BJ (cell line): ENCODE results near the gene ARHGAP35. TPM values are rescaled to one million over a fixed set of nuclear protein-coding genes. Genes with fewer than 3 reads are reported as not detected.
"Not testable (repeated sequence)": the region's sequence is repeated elsewhere in the genome, so short reads cannot be mapped to it uniquely, and the experiment has no call there.

ENCODE experiments used
- CTCF ChIA-PET: fragments of 350-600 bp; formaldehyde crosslinking; extraction: SDS; loops from one replicate; lab custom pipeline; 2021; ENCODE audit warnings: antibody characterized with exemption, inconsistent platforms; lab: Yijun Ruan, JAX
- POLR2A ChIA-PET: fragments of 300-600 bp; sonication (Branson Sonifier 250); formaldehyde crosslinking; extraction: SDS; loops from one replicate; lab custom pipeline; 2021; ENCODE audit warnings: antibody characterized with exemption; lab: Charles Lee
- DNase-seq: peaks from one replicate; pipeline ENCODE4 v3.0.0-alpha.2; 2011; ENCODE audit warnings: low read depth
- H3K27me3 ChIP-seq: 2 replicates; pipeline ENCODE4 v1.6.0; 2011; ENCODE audit warnings: low read length; ENCODE audit not compliant: control insufficient read depth, insufficient read depth
- H3K36me3 ChIP-seq: 2 replicates; pipeline ENCODE4 v1.5.1; 2011; ENCODE audit warnings: low read length; ENCODE audit not compliant: control insufficient read depth, insufficient read depth
- H3K4me3 ChIP-seq: 2 replicates; pipeline ENCODE4 v1.5.1; 2011; ENCODE audit warnings: low read depth, mild to moderate bottlenecking, control low read depth, low read length
- polyA plus RNA-seq: library from polyadenylated mRNA; depleted of rRNA; stranded (reverse); fragments of >200 nt; gene quantifications from 2 replicates; pipeline ENCODE4 v1.2.3, GENCODE V29; 2011
- TF ChIP-seq, protein P1 (sequence below): IDR thresholded peaks from 2 replicates; pipeline ENCODE4 v1.5.1; 2011; ENCODE audit warnings: low read depth, mild to moderate bottlenecking, control low read depth, inconsistent platforms, low read length, moderate library complexity; ENCODE audit not compliant: insufficient read depth

The ARHGAP35 gene
- polyA plus RNA-seq, 1 experiment, result 36.8 TPM

DNA sequence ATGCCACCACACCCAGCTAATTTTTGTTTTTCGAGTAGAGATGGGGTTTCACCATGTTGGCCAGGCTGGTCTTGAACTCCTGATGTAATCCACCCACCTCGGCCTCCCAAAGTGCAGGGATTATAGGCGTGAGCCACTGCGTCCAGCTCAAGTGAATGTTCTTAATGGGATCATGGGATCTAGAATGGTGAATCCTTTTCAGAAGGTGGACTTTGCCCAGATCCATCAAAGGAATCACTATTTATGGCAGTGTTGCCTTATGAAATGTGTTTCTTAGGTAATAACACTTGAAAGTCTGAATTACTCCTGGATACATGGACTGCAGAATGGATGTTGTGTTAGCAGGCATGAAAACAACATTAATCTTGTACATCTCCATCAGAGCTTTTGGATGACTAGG, 20.3 kb downstream of the ARHGAP35 start:
- no peak for DNase-seq
- H3K27me3 ChIP-seq, result no peaks in the 10 kb centered on the region
- ChIA-PET POLR2A (no interaction called here), CTCF (interaction anchor here (1.5 to 1.7 kb wide), 2 partner anchors 102 to 110 kb away, joined by 3 to 5 read pairs; no protein-coding TSS in a partner anchor)
- no peaks in the 10 kb centered on the region for H3K36me3 ChIP-seq
- TF ChIP-seq, protein P1, sequence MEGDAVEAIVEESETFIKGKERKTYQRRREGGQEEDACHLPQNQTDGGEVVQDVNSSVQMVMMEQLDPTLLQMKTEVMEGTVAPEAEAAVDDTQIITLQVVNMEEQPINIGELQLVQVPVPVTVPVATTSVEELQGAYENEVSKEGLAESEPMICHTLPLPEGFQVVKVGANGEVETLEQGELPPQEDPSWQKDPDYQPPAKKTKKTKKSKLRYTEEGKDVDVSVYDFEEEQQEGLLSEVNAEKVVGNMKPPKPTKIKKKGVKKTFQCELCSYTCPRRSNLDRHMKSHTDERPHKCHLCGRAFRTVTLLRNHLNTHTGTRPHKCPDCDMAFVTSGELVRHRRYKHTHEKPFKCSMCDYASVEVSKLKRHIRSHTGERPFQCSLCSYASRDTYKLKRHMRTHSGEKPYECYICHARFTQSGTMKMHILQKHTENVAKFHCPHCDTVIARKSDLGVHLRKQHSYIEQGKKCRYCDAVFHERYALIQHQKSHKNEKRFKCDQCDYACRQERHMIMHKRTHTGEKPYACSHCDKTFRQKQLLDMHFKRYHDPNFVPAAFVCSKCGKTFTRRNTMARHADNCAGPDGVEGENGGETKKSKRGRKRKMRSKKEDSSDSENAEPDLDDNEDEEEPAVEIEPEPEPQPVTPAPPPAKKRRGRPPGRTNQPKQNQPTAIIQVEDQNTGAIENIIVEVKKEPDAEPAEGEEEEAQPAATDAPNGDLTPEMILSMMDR, result no peak
- H3K4me3 ChIP-seq, result no peak overlapping the region

DNA sequence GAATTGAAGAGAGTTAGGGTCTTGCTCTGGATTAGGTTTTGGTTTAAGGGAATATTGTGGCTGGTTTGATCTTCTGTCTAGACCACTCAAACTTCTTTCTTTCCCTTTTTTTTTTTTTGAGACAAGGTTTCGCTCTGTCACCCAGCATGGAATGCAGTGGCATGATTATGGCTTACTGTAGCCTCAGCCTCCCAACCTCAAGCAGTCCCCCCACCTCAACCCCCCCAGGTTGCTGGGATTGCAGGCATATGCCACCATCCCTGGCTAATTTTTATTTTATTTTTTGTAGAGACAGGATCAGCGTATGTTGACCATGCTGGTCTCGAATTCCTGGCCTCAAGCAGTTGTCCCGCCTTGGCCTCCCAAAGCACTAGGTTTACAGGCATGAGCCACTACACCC, 21.2 kb downstream of the ARHGAP35 start:
- CTCF ChIA-PET, result interaction anchor here (1.5 to 1.7 kb wide), 2 partner anchors 101 to 109 kb away, joined by 3 to 5 read pairs; no protein-coding TSS in a partner anchor
- Histone ChIP-seq H3K27me3 (no peaks in the 10 kb centered on the region), H3K36me3 (no peaks in the 10 kb centered on the region), H3K4me3 (no peak overlapping the region)
- DNase-seq, result no peak
- TF ChIP-seq, protein P1, result no peak
- POLR2A ChIA-PET, result no interaction called here

DNA sequence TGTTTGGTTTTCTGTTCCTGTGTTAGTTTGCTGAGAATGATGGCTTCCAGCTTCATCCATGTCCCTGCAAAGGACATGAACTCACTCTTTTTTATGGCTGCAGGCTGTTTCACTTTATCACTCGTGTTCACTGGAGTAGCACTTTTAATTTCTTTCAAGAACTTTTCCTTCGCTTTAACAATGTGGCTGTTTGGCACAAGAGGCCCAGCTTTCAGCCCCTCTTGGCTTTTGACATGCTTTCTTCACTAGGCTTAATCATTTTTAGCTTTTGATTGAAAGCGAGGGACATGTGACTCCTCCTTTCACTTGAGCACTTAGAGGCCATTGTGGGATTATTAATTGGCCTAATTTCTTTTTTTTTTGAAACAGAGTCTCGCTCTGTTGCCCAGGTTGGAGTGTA, 22.0 kb downstream of the ARHGAP35 start:
- CTCF ChIA-PET, H3K36me3 ChIP-seq, H3K27me3 ChIP-seq, DNase-seq, H3K4me3 ChIP-seq: not testable (repeated sequence)
- POLR2A ChIA-PET, result interaction anchor here (0.7 kb wide), 1 partner anchor 23 kb away, joined by 10 read pairs; no protein-coding TSS in a partner anchor

DNA sequence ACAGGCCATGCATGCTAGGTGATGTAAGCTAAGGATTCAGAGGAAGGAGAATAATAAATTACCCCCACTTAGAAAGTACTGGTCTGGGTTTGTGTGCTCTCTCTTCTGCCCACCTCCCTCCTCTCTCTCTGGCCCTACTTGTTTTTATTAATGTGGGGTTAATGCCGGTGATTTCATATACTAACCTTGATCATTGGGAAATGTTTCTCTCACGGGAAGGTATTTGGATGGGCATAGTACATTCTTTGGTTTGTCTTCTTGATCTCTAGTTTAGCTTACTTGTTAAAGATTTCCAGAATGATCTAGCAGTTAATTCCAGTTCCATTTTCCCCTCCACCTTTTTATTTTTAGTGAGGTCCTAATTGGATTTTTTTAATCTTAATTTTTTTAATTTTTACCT, 24.6 kb downstream of the ARHGAP35 start:
- no peak for DNase-seq
- H3K36me3 ChIP-seq, result no peaks in the 10 kb centered on the region
- ChIA-PET CTCF (interaction anchor here (0.7 to 1.2 kb wide), 3 partner anchors 12 to 128 kb away, joined by 3 read pairs; no protein-coding TSS in a partner anchor), POLR2A (no interaction called here)
- no peaks in the 10 kb centered on the region for H3K27me3 ChIP-seq
- TF ChIP-seq, protein P1, result no peak
- no peak overlapping the region for H3K4me3 ChIP-seq

DNA sequence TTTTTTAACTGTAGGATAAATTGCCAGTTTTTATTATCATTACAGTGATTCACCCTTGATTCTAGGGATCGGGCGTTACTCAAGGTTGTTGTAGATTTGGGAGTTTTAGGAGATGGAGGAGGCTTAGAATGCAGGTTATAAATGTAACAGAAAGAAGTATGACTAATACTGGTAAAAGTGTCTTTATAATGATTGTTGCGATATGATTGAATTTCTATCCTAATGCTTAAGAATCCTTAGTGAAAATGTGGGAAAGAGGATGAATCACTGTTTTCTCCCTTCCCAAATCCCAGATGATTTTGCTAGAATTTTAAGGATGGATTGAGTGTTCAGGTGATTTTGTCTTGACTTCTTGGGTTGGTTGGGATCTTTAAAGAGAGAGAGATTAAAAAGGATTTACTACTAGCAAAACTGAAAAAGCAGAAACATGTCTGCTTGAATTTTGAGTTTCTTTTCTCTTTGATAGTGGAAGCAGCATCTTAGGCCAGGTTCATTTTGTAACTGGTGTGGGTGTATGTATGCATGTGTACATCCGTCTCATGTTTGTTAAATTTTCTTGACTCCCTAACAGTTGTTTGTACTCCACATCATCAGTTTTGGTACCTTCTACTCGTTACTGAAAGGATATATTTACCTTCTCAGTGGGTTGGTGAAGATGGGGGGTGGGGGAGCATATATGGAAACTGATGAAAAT, 25.9 kb downstream of the ARHGAP35 start:
- CTCF ChIA-PET, result no interaction called here
- TF ChIP-seq, protein P1, result no peak
- Histone ChIP-seq H3K4me3 (no peak overlapping the region), H3K27me3 (no peaks in the 10 kb centered on the region), H3K36me3 (no peaks in the 10 kb centered on the region)
- POLR2A ChIA-PET, result no interaction called here
- DNase-seq, result no peak
